Left ventricle myocardium superior (tissue), 1 donor: ENCODE results near the gene TSPAN5. TPM values are rescaled to one million over a fixed set of nuclear protein-coding genes. Genes with fewer than 3 reads are reported as not detected.
A peak's percentile ranks its signal among the peaks of the same experiment; 100 is the strongest.

Source experiments
- ATAC-seq: fragments of 200-7000 bp; cut with Tn5 transposase; one replicate; pipeline ENCODE4 v1.9.1; 2020; ENCODE audit warnings: mild to moderate bottlenecking, moderate library complexity
- DNase-seq: peaks from one replicate; pipeline ENCODE4 v3.0.0-alpha.2; 2020
- intact Hi-C: fragments of 100-400 bp; cut with micrococcal nuclease; formaldehyde crosslinking; loops from one replicate; pipeline ENCODE4 v1.11.0; 2022
- total RNA-seq: library from RNA; stranded (reverse); fragmentation: NEBNext Ultra II Directional; extraction: Animal tissue kit (Norgen Biotek cat#: 25700); gene quantifications from one replicate; pipeline ENCODE4 v1.2.1, GENCODE V29; 2021
- donor health status: DM: no; HTN: yes; CAD: no; lungs with severe emphysema.

The TSPAN5 gene
- total RNA-seq, 1 donor from 2014 or later: 3.7 TPM

GRCh38 chr4:98674404-98675173 lies 16.2 kb upstream of the TSPAN5 start:
- DNase-seq: no peak
- ATAC-seq: no peak
- intact Hi-C loops: no loop called here

GRCh38 chr4:98673978-98674377 lies 15.6 kb upstream of the TSPAN5 start:
- intact Hi-C loops: no loop called here
- DNase-seq (no peak), ATAC-seq (no peak)

- DNase-seq (no peak), ATAC-seq (no peak)
- intact Hi-C loops: no loop called here
Measured at GRCh38 chr4:98673288-98673644, 14.9 kb upstream of the TSPAN5 start.

GRCh38 chr4:98672583-98673287 lies 14.3 kb upstream of the TSPAN5 start:
- DNase-seq (no peak), ATAC-seq (no peak)
- intact Hi-C loops: no loop called here

- intact Hi-C loops: no loop called here
- DNase-seq (no peak), ATAC-seq (no peak)
Measured at GRCh38 chr4:98671131-98671530, 12.7 kb upstream of the TSPAN5 start.

GRCh38 chr4:98670186-98670585 lies 11.8 kb upstream of the TSPAN5 start:
- ATAC-seq: no peak
- DNase-seq: no peak
- intact Hi-C loops: no loop called here

GRCh38 chr4:98669577-98669976 lies 11.2 kb upstream of the TSPAN5 start:
- DNase-seq (no peak), ATAC-seq (no peak)
- intact Hi-C loops: no loop called here

- ATAC-seq: no peak
- intact Hi-C loops: no loop called here
Measured at GRCh38 chr4:98664959-98665358, 6.5 kb upstream of the TSPAN5 start.

GRCh38 chr4:98663226-98664006 lies 5.0 kb upstream of the TSPAN5 start:
- ATAC-seq (no peak), DNase-seq (peak; percentile 33)
- intact Hi-C loops: no loop called here

More at GRCh38 chr4:98664959-98665358, 6.5 kb upstream of the TSPAN5 start:
- DNase-seq: no peak

GRCh38 chr4:98662626-98663225 lies 4.3 kb upstream of the TSPAN5 start:
- intact Hi-C loops: no loop called here
- no peak for ATAC-seq
- no peak for DNase-seq

GRCh38 chr4:98662055-98662453 lies 3.6 kb upstream of the TSPAN5 start:
- ATAC-seq (no peak), DNase-seq (no peak)
- intact Hi-C loops: no loop called here

GRCh38 chr4:98661371-98662054 lies 3.1 kb upstream of the TSPAN5 start:
- no peak for DNase-seq
- no peak for ATAC-seq
- intact Hi-C loops: no loop called here

GRCh38 chr4:98659741-98660462 lies 1.5 kb upstream of the TSPAN5 start:
- intact Hi-C loops: no loop called here
- ATAC-seq: peak; percentile 62

GRCh38 chr4:98659106-98659592 lies 738 bp upstream of the TSPAN5 start:
- DNase-seq (no peak), ATAC-seq (peak; percentile 19)
- intact Hi-C loops: no loop called here

More at GRCh38 chr4:98659741-98660462, 1.5 kb upstream of the TSPAN5 start:
- DNase-seq: no peak

GRCh38 chr4:98657531-98658286 lies 702 bp downstream of the TSPAN5 start:
- peak; percentile 32 for ATAC-seq
- DNase-seq: peak; percentile 41
- intact Hi-C loops: no loop called here

GRCh38 chr4:98656886-98657285 lies 1.5 kb downstream of the TSPAN5 start:
- intact Hi-C loops: no loop called here
- DNase-seq (no peak), ATAC-seq (no peak)

- no peak for DNase-seq
- no peak for ATAC-seq
- intact Hi-C loops: no loop called here
Measured at GRCh38 chr4:98656443-98656842, 2.0 kb downstream of the TSPAN5 start.
